H1 (cell line): ENCODE data around the gene VIPR2.

Experiments used
- CHD2 ChIP-seq: IDR thresholded peaks from 2 replicates; pipeline ENCODE4 v1.6.1; 2012; ENCODE audit warnings: low read length, improper control_type of control experiment
- SP4 ChIP-seq: IDR thresholded peaks from 2 replicates; pipeline ENCODE4 v1.6.1; 2012; ENCODE audit warnings: low read length, inconsistent platforms
- USF2 ChIP-seq: IDR thresholded peaks from 2 replicates; pipeline ENCODE4 v1.6.1; 2011; ENCODE audit warnings: low read length, improper control_type of control experiment
- YY1 ChIP-seq: IDR thresholded peaks from 2 replicates; pipeline ENCODE4 v1.6.1; 2011; ENCODE audit warnings: low read depth, mild to moderate bottlenecking, low read length
- TF ChIP-seq, protein P1 (sequence below), 3 experiments: IDR thresholded peaks; 1 replicate in 2 of 3; 2 replicates in 1 of 3; pipeline versions ENCODE4 v1.5.1 to v1.6.1; 2011; ENCODE audit warnings: low read length in 3 of 3, mild to moderate bottlenecking in 3 of 3, inconsistent platforms in 2 of 3, low read depth in 1 of 3, moderate library complexity in 1 of 3; ENCODE audit not compliant: insufficient read depth in 1 of 3; ENCODE audit errors: control extremely low read depth in 1 of 3
- TF ChIP-seq, protein P2 (sequence below): IDR thresholded peaks from 2 replicates; pipeline ENCODE4 v1.6.1; 2012; ENCODE audit warnings: inconsistent platforms

DNA sequence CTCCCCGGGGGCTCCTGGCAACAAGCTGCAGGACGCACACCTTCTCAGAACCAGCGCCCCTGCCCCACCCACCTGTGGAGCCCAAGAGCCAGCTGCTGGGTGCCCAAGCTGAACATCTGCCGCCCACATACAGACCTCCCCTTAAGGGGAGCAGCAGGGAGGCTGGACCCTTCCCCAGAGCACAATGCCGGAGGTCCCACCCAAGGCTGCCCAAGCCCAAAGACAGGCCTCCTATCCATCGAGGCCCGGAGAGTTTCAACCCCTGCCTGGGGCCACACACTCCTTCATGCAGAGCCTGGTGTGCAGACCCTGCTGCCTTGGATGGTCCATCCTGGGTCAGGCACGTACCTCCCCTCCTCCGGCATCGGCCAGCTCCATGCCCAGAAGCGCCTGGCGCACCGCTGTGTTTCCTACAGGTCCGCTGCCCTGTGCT, 48.7 kb downstream of the VIPR2 start:
- TF ChIP-seq, protein P1, sequence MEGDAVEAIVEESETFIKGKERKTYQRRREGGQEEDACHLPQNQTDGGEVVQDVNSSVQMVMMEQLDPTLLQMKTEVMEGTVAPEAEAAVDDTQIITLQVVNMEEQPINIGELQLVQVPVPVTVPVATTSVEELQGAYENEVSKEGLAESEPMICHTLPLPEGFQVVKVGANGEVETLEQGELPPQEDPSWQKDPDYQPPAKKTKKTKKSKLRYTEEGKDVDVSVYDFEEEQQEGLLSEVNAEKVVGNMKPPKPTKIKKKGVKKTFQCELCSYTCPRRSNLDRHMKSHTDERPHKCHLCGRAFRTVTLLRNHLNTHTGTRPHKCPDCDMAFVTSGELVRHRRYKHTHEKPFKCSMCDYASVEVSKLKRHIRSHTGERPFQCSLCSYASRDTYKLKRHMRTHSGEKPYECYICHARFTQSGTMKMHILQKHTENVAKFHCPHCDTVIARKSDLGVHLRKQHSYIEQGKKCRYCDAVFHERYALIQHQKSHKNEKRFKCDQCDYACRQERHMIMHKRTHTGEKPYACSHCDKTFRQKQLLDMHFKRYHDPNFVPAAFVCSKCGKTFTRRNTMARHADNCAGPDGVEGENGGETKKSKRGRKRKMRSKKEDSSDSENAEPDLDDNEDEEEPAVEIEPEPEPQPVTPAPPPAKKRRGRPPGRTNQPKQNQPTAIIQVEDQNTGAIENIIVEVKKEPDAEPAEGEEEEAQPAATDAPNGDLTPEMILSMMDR (IDR thresholded peaks at IDR 0.05; ENCODE audit: control extremely low read depth in 1 of 3, insufficient read depth in 1 of 3, low read depth in 1 of 3, low read length in 3 of 3) = no peak
- TF ChIP-seq USF2 (no peak), YY1 (no peak), SP4 (no peak), CHD2 (no peak)
- TF ChIP-seq, protein P2, sequence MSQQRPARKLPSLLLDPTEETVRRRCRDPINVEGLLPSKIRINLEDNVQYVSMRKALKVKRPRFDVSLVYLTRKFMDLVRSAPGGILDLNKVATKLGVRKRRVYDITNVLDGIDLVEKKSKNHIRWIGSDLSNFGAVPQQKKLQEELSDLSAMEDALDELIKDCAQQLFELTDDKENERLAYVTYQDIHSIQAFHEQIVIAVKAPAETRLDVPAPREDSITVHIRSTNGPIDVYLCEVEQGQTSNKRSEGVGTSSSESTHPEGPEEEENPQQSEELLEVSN = no peak
